Measurements from ENCODE around the gene CDK5RAP2.
A peak's percentile ranks its signal among the peaks of the same experiment; 100 is the strongest.

CDK5RAP2 gene

GRCh38 chr9:120377268-120378159 is 202.5 kb downstream of the CDK5RAP2 start:
- DNase-seq: no peak

GRCh38 chr9:120376101-120376500 is 203.9 kb downstream of the CDK5RAP2 start:
- DNase-seq: no peak

DNA sequence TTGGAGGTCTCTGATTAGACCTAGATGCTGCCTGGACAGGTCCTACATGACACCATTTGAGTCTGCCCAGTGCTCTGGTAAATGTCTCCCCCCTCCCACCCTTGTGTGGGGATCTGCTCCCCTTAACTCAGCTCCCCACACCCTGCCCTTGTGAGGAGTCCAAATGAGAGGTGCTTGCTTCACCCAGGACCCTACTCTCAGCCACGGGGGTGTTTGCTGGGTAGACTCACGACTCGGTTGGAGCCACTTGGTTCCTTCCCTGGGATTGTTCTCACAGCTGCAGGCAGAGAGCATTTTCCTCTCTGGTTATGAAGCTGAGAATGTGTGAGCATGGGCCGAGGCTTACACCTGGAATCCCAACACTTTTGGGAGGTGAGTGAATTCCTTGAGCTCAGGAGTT is 204.7 kb downstream of the CDK5RAP2 start:
- DNase-seq: no peak

GRCh38 chr9:120374817-120375216 is 205.2 kb downstream of the CDK5RAP2 start:
- no peak for DNase-seq

DNA sequence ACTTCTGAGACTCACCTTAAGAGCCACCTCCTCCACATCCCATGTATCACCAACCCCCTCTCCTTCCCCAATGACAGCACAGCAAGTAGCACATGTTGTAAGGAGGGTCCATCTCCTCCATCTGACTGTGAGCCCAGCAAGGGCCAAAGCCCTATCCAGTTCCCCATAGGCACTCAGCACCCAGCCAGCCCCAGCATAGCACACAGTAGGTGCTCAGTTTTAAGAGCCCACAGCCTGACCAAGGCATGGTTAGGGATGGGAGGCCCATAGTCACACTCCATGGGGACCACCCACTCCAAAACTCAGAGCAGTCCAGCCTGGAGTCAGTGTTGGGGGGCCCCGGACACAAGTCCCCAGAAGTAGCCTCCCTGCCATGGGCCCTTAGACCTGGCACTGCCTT is 205.7 kb downstream of the CDK5RAP2 start:
- no peak for DNase-seq

DNA sequence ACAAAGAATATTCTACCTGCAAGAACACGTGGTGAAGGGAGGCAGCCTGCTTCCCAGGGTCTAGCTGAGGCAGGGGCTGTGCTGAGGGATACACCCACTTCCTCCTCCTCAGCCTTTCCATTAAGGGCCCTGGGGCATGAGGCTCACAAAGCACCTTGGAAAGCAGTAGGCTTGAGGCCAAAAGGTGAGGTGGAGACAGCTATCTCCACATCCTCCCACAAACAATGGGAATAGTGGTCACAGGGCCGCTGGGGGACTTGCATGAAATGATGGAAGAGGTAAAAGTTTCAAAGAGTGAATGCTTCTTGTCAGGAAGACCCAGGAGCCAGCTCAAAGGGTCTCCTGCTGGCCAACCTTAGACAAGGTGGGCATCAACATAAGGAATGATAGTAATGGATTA is 207.9 kb downstream of the CDK5RAP2 start:
- DNase-seq: no peak

- DNase-seq: no peak
Observed at GRCh38 chr9:120369608-120370220, 210.3 kb downstream of the CDK5RAP2 start.

- DNase-seq: no peak
Observed at GRCh38 chr9:120368799-120369198, 211.2 kb downstream of the CDK5RAP2 start.

- no peak for DNase-seq
Observed at GRCh38 chr9:120366644-120367019, 213.3 kb downstream of the CDK5RAP2 start.

DNA sequence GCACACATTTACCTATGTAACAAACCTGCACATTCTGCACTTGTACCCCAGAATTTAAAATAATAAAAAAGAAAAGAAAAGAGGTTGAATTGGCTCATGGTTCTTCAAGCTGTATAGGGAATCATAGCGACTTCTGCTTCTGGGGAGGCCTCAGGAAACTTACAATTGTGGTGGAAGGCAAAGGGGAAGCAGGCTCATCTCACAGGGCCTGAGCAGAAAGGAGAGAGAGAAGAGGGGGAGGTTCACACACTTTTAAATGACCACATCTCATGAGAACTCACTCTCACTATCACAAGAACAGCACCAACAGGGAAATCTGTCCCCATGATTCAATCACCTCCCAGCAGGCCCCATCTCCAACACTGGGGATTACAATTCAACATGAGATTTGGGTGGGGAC is 214.6 kb downstream of the CDK5RAP2 start:
- DNase-seq: no peak

DNA sequence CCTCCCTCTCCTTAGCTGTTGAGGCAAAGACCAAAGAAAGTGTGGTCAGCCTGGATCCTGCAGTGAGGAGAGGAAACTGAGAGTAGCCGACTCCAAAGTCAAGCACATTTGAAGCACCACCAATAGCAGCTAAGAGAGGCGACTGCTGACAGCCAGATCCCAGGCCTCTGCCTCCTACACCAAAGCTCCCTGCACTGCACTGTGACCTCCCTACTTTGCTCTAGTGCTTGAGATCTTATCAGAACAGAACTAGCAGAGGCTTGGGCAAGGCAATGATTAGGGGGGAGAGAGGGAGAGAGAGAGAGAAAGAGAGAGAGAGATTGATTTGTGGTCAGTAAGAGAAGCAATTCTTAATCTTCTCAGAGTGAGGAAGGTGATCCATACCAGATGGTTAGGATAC is 216.3 kb downstream of the CDK5RAP2 start:
- no peak for DNase-seq

GRCh38 chr9:120362446-120362845 is 217.5 kb downstream of the CDK5RAP2 start:
- no peak for DNase-seq

- DNase-seq: no peak
Observed at GRCh38 chr9:120361551-120361950, 218.4 kb downstream of the CDK5RAP2 start.

DNA sequence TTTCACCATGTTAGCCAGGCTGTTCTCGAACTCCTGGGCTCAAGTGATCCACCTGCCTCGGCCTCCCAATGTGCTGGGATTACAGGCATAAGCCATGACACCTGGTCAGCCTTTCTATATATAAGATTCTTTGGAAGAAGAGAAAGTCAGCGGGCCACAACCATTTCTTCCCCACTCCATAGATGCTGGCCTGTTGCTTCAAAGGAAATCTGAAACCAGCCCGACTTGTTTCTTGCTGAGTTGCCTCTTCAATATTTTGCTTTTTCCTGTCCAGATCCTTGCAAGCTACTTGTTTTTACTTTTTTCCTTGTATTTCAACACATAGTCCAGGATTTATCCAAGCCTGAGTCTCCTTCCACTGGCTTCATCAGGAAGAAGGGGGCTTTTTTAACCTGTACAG is 219.5 kb downstream of the CDK5RAP2 start:
- no peak for DNase-seq

GRCh38 chr9:120360046-120360445 is 219.9 kb downstream of the CDK5RAP2 start:
- DNase-seq: no peak

DNA sequence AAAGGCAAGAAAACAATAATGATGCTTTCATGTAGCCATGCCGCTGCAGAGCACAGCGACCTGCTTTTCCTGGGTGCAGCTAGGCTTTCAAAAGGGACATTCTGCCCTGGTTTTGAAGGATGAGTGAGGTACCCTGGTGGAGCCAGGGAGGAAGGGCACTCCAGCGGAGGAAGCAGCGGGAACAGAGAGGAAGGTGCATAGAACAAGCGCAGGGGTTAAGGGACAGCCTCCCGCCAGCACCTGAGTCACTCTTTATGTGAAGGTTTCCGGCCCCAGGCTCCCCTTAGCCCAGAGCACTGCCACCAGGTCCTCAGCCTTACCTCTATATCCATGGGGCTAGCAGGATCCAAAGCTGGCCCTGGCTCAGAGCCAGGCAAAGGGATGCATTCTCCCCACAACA is 221.1 kb downstream of the CDK5RAP2 start:
- DNase-seq: no peak

DNA sequence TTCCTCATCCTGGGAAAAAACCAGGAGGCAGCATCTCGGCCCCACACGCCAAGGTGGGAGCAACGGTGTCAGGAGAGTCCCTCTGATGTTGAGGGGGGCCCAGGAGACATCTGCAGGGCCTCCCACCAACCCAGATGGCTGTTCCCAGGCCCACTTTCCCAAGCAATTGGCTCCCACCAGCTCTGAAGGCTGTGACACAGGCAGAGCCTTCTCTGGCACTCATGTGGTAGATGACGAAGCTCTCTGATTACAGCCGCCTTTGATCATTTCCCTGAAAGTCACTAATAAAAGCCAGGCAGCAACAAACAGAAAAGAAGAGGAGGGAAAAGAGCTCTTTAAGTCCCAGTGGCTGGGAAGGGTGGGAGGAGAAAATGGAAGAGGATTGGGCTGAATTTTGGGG is 226.5 kb downstream of the CDK5RAP2 start:
- DNase-seq: no peak

DNA sequence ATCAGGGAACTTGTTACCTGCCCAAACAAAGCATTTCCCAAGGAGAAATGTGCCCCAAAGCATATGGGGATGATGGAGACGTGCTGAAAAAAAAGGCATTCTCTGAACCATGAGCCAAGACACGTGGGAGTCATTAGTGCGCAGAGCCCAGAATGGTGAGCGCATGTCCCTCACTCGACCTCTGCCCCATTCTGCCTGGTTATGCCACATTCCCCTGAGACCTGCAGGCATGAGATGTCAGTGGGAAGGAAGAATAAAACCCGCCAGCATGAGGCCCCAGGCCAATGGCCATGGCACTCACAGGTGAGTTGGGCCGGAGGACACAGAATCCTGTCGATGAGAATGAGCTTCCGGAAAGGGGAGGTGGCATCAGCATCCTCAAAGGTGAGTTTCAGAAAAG is 228.9 kb downstream of the CDK5RAP2 start:
- DNase-seq: no peak

GRCh38 chr9:120350596-120350995 is 229.4 kb downstream of the CDK5RAP2 start:
- no peak for DNase-seq

- peak; percentile 23 for DNase-seq
Observed at GRCh38 chr9:120348951-120349429, 231.0 kb downstream of the CDK5RAP2 start.

GRCh38 chr9:120345379-120345778 is 234.6 kb downstream of the CDK5RAP2 start:
- DNase-seq: no peak

- no peak for DNase-seq
Observed at GRCh38 chr9:120344230-120344629, 235.7 kb downstream of the CDK5RAP2 start.

DNA sequence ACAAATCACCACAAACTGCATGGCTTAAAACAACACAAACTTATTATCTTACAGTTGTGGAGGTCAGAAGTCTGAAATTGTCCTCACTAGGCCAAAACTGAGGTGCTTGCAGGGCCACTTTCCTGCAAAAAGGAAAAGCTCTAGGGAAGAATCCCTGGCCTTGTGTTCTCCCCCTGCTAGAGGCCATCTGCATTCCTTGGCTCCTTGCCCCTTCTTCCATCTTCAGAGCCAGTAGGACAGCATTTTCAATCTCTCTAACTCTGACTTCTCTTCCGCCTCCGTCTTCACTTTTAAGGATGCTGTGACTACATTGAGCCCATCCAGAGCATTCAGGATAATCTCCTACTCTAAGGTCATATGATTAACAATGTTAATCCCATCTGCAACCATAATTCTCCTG is 236.6 kb downstream of the CDK5RAP2 start:
- DNase-seq: no peak

Measured in NCI-H510A (cell line).